ENCODE results near the gene RBM23.
"Not testable (repeated sequence)": the region's sequence is repeated elsewhere in the genome, so short reads cannot be mapped to it uniquely, and the experiment has no call there.

Gene RBM23

GRCh38 chr14:22919601-22919921, 612 bp upstream of the RBM23 start:
- no peak for DNase-seq (ENCODE audit: low read depth in 1 of 2, low spot score in 1 of 2)

DNA sequence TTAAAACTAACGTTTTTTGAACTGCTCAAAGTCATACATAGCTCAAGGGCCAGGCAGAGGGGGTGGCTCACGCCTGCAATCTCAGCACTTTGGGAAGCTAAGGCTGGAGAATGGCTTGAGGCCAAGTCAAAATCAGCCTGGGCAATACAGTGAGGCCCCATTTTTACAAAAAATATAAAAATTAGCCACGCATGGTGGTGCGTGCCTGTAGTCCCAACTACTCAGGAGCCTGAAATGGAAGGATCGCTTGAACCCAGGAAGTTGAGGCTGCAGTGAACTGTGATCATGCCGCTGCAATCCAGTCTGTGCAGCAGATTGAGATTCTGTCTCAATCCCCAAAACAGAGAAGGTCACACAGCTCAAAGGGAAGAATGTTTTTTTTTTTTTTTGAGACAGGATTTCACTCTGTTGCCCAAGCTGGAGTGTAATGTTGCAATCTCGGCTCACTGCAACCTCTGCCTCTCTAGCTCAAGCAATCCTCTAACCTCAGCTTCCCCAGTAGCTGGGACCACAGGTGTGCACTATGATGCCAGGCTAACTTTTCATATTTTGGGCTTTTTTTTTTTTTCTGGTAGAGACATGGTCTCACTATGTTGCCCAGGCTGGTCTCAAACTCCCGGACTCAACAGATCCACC, 2.9 kb downstream of the RBM23 start:
- DNase-seq (ENCODE audit: low read depth in 1 of 2, low spot score in 1 of 2), result no peak

DNA sequence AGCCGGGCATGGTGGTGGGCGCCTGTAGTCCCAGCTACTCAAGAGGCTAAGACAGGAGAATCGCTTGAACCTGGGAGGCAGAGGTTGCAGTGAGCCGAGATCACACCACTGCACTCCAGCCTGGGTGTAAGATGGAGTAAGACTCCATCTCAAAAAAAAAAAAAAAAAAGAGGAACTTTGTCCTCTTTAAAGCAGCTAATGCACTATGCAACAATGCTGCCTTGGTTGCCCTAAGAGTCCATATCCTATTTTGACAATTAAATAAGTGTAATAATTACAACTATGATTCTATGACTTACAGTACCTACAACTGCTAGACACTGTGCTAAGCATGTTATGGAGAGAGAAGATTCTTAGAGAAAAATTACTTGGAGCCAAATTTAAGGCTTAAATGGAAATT, 4.1 kb downstream of the RBM23 start:
- not testable (repeated sequence) for DNase-seq (ENCODE audit: low read depth in 1 of 2, low spot score in 1 of 2)

DNA sequence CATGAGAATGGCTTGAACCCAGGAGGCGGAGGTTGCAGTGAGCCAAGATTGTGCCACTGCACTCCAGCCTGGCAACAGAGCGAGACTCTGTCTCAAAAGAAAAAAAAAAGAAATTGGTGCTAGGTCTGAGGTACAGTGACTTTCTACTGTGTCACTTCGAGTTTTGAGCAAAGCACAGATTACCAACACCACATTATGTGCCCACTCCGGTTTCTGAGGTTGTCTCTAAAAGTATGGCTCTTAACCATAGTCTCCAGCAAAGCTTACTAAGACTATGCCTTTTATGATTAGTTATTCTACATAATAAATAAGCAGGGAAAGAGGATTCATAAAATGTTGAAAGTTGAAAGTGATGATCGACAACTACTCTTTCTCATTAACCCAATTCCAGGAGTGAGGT, 8.0 kb downstream of the RBM23 start:
- DNase-seq (ENCODE audit: low read depth in 1 of 2, low spot score in 1 of 2), result no peak

- DNase-seq (ENCODE audit: low read depth in 1 of 2, low spot score in 1 of 2), result no peak
Measured at GRCh38 chr14:22908601-22909000, 10.3 kb downstream of the RBM23 start.

DNA sequence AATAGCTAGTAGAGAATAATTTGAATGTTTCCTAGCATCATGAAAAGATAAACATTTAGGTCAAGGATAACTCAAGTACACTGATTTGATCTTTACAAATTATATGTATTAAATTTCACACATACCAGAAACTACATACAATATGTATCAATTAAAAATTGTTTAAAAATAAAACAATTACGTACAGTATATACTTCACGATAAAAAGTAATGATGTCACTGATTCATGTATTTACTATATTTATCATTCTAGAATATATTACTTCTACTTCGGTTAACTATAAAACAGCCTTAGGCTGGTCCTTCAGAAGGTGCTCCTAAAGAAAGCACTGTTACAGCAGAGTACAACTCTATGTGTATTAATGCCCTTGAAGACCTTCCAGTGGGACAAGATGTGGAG, 11.5 kb downstream of the RBM23 start:
- DNase-seq (ENCODE audit: low read depth in 1 of 2, low spot score in 1 of 2), result no peak

- no peak for DNase-seq (ENCODE audit: low read depth in 1 of 2, low spot score in 1 of 2)
Measured at GRCh38 chr14:22906073-22906472, 12.9 kb downstream of the RBM23 start.

GRCh38 chr14:22905627-22906026, 13.3 kb downstream of the RBM23 start:
- DNase-seq (ENCODE audit: low read depth in 1 of 2, low spot score in 1 of 2), result no peak

DNA sequence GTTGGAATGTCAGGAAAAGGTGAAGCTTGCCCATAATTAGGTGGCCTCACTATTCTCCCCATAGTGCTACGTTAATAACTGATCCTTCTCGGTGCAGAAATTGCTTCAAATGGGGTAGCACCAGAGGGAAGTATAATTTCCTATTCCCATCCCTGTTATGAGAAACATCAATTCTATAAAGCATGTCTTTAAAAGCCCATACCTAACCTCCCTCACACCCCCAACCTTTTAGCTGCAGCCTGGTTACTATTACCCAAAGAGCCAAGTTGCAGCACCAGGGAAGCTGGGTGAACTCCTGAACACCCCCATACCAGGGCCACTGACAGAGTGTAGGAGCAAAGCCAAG, 15.2 kb downstream of the RBM23 start:
- no peak for DNase-seq (ENCODE audit: low read depth in 1 of 2, low spot score in 1 of 2)

DNA sequence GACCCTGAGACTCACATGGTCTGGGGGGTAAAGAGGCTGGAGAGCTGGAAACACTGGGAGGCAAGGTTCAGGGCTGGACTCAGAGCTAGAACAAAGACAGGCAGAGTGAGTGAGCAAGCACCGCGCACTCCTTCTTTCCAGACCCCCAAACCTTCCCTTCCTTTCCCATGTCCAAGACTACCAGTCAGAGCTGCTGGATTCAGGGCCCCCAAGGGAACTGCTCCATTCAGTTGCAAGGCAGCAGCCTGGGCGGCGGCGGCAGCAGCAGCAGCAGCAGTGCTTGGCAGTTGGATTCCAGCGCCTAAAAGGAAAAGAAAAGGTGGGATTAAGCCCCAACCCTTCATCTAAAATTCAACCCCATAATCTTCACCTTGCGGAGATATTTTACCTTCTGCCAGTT, 17.1 kb downstream of the RBM23 start:
- no peak for DNase-seq (ENCODE audit: low read depth in 1 of 2, low spot score in 1 of 2)

DNA sequence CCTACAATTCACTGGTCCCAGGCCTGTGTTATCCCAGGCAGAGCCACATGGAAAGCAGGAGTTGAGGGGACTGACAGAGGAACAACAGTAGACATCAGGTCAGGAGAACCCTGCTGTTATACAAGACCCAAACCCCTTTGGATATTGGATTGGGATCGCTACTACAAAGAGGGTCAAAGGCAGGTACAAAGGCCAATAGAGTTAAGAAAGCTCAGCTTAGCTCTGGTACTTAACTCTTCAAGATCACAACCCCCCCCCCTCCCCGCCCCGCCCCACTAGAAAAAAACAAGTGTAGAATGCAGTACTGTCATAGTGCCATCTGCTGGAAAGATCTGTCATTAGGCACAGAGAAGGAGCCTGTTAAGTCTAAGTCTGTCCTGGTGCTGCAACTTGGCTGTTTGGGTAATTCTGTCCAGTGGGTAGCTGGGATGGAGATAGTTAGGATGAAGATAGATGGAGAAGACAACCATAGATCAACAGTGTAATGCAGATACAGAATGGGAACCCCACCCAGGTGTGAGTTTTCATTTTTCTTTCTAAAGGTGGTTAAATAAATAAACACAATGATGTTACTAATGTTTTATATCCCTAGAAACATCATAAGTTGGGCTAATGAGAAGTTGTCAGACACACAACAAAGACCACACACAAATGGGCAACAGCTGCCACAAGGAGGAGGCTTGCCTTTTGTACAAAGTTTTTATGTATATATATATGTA, 18.7 kb downstream of the RBM23 start:
- peak in 1 of 2 donors; percentile 51 for DNase-seq (ENCODE audit: low read depth in 1 of 2, low spot score in 1 of 2)

GRCh38 chr14:22898302-22899090, 20.5 kb downstream of the RBM23 start:
- DNase-seq (ENCODE audit: low read depth in 1 of 2, low spot score in 1 of 2), result no peak

DNA sequence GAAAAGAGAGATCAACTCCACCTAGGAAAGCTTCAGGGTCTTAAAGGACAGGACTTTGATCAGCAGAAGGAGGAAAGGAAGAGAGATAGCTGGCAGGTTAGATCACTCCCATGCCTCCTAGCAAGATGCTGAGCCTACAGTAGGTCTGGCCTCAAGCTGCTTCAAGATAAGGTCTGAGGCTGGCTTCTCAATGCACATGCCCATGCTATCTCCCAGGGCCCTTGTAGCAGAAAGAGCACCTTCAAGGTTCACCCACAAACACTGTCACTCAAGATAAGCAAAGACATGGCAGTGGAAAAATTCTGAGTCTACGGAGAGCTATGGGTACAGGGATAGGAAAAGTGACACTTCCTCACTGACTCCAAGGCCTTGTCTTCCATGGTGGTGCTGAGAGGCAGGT, 21.6 kb downstream of the RBM23 start:
- no peak for DNase-seq (ENCODE audit: low read depth in 1 of 2, low spot score in 1 of 2)

- DNase-seq (ENCODE audit: low read depth in 1 of 2, low spot score in 1 of 2), result no peak
Measured at GRCh38 chr14:22896760-22897159, 22.2 kb downstream of the RBM23 start.

- DNase-seq (ENCODE audit: low read depth in 1 of 2, low spot score in 1 of 2), result no peak
Measured at GRCh38 chr14:22896356-22896755, 22.6 kb downstream of the RBM23 start.

GRCh38 chr14:22895402-22895801, 23.5 kb downstream of the RBM23 start:
- DNase-seq (ENCODE audit: low read depth in 1 of 2, low spot score in 1 of 2), result no peak

DNA sequence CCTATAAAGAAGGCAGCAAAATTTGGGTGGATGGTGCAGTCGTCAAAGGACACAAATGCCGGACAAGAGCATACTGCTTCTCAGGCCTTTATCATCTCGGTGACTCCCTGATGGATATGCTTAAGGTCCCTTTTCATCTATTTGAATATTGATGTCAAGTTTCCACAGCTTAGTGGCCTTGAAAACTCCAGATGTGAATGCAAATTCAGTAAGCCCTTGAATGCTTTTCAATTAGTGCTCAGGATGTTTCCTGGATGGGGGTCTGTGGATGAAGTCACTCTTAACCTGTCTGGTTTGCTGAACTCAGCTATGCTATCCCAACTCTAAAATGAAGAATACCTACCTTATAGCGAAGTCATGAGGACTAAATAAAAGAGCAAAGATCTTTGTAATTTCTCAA, 25.2 kb downstream of the RBM23 start:
- DNase-seq (ENCODE audit: low read depth in 1 of 2, low spot score in 1 of 2), result no peak

GRCh38 chr14:22892488-22892887, 26.5 kb downstream of the RBM23 start:
- no peak for DNase-seq (ENCODE audit: low read depth in 1 of 2, low spot score in 1 of 2)

DNA sequence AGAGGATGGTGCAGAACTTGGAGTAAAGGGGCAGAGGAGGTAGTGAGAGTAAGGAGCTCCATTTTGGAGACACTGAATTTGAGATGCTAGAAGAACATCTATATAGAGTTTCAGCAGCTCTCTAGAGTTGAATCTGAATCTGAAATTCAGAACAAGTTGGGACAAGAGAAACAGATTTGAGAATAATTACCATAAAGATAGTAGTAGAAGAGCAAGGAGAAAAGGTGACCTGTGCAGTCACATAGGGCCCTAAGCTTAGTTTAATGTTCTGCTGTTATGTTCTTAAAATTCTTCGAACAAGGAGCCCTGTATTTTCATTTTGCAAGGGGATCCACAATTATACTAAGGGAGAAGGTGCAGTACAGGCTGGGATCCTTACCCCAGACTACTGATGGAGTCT, 28.5 kb downstream of the RBM23 start:
- DNase-seq (ENCODE audit: low read depth in 1 of 2, low spot score in 1 of 2), result no peak

GRCh38 chr14:22888662-22889061, 30.3 kb downstream of the RBM23 start:
- DNase-seq (ENCODE audit: low read depth in 1 of 2, low spot score in 1 of 2), result no peak

GRCh38 chr14:22887990-22888378, 31.0 kb downstream of the RBM23 start:
- DNase-seq (ENCODE audit: low read depth in 1 of 2, low spot score in 1 of 2), result peak; percentile 35 to 38

GRCh38 chr14:22887260-22887989, 31.5 kb downstream of the RBM23 start:
- DNase-seq (ENCODE audit: low read depth in 1 of 2, low spot score in 1 of 2), result no peak

Data from activated CD4-positive, alpha-beta T cell treated with anti-CD3 and anti-CD28 coated beads, Interleukin-2, amount 50 U/mL, for 24 hours (primary cell).